ENCODE data around the gene SNAPC3.
A peak's percentile ranks its signal among the peaks of the same experiment; 100 is the strongest.

SNAPC3 gene

DNA sequence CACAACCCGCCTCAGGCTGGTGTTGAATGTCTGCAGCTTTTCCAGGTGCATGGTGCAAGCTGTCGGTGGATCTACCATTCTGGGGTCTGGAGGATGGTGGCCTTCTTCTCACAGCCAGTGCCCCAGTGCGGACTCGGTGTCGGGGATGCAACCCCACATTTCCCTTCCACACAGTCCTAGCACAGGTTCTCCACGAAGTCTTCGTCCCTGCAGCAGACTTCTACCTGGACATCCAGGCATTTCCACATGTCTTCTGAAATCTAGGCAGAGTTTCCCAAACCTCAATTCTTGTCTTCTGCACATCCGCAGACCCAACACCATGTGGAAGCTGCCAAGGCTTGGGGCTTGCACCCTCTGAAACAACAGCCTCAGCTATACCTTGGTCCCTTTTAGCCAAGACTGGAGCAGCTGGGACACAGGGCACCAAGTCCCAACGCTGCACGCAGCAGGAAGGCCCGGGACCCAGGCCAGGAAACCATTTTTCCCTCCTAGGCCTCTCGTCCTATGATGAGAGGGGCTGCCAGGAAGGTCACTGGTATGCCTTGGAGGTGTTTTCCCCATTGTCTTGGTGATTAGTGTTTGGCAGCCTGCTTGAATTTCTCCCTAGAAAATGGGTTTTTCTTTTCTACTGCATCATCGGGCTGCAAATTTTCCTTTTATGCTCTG, 69.9 kb downstream of the SNAPC3 start:
- DNase-seq (ENCODE audit: low spot score): no peak

DNA sequence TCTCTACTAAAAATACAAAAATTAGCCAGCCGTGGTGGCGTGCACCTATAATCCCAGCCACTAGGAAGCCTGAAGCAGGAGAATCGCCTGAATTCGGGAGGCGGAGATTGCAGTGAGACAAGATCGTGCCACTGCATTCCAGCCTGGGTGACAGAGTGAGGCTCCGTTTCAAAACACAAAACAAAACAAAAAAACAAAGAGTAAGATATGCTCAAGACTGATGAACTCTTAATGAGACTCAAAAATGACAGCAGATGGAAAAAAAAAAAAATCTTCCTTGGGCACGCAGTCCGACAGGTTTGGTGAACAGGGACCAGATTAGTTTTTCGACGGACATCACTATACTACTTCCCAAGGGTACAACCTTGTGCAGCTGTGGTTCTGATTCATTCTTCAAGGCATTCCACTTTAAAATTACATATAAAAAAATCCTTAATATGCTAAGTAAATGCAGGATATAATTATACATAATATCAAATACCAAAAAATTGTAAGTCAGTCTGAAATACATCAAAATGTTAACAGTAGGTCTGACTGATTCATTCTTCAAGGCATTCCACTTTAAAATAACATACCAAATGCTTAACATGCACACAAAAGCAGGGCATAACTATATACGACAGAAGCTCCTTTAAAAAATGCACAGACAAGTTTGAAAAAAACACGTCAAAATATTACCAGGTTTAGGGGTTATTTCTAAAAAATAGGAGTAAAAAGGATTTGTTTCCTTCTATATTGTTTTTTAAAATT, 75.7 kb downstream of the SNAPC3 start:
- no peak for DNase-seq (ENCODE audit: low spot score)

DNA sequence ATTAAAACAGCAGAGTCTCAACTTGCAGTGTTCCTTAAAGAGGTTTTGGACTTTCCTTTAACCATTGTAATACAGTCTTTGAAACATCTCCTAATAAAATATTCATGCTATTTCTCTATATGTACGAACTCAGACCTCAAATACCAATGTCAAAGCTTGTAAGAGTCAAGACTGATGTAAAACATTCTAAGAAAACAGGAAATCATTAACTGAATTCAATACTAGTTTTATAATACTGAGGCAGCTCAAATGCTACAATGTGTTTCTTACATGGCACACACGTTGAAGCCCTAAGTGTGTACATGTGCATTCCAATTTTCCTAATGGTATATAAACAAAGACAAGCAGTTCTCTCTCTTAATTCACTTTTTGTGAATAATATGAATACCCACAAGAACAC, 76.5 kb downstream of the SNAPC3 start:
- no peak for DNase-seq (ENCODE audit: low spot score)

DNA sequence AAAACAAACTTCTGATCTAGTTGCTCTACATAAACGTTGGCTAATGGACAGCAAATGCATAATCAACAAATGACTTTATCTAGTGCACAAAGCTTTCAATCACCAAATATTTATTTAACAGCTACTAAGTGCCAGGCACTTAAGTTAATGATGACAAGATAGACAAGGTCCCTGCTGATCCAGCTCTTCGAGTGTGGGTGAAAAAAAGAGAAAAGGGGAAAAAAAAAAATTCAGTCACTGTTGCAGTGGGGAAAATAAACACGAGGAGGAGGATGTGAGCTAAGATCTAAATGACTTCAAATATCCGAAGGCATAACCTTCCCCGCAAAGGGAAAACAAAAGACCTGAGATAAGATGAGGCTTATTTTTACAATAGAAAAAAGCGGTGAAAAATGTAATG, 78.5 kb downstream of the SNAPC3 start:
- DNase-seq (ENCODE audit: low spot score): no peak

DNA sequence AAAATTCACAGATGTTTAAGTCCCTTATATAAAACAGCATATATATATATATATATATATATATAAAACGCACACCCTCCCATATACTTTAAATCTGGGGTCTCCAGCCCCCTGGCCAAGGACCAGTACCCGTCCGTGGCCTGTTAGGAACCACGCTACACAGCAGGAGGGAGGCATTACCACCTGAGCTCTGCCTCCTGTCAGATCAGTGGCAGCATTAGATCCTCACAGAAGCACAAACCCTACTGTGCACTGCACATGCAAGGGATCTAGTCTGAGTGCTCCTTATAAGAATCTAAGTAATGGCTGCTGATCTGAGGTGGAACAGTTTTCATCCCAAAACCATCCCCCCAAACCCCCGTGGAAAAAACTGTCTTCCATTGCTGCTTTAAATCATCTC, 79.1 kb downstream of the SNAPC3 start:
- no peak for DNase-seq (ENCODE audit: low spot score)

DNA sequence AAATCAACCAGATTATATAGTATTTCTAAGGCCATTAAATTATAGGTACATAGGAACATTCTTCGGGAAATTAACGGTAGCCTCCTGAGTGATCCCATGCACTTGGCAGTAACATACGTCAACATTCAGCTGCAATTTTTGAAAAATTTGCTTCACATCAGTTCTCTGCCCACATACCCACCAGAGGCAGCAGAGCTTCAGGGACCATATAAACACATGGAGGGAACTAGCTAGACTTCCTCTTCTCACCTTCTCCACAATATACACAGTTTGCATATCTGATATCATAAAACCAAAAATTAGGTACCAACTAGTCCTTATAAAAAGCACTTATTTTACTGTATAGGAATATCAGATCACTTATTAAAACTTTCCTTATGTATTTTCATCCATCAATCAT, 83.2 kb downstream of the SNAPC3 start:
- no peak for DNase-seq (ENCODE audit: low spot score)

DNA sequence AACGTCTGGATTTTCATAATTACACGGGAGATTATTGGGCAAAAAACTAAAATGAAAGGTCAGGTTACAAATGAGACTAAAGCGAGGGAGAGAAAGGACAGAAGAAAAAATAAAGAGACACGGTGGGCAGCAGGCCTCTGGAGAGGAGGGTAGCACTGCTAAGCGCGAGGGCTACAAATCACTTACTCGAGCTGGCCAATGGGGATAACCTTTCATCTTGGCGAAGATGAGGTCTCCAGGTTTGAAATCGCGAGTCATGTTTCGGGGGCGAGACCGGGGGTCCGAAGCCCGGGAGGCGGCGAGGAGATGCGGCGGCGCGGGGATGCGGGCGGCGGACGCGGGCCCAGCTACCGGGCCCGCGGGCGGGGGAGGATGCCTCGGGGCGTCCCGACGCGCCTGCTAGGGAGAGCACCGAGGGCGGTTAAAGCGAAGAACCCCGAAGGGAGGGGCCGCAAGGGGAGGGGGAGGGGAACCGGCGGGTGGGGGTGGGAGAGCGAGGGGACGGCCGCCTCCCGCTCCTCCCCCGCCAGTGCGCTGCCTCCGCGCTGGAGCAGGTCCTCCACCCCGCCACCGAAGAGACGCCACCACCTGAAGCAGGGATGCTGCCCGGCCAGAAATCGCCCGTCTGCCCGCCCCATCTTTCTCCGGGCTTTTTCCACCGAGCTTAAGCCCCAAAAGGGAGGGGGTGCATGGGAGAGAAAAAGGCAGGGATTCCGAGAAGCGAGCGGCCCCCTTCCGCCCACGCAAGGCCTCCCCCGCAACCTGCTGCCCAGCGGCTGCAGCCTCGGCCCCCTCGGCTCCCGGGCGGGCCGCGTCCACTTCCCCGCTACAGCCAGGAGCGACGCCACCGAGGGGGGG, 87.5 kb downstream of the SNAPC3 start:
- DNase-seq (ENCODE audit: low spot score): peak; percentile 72

DNA sequence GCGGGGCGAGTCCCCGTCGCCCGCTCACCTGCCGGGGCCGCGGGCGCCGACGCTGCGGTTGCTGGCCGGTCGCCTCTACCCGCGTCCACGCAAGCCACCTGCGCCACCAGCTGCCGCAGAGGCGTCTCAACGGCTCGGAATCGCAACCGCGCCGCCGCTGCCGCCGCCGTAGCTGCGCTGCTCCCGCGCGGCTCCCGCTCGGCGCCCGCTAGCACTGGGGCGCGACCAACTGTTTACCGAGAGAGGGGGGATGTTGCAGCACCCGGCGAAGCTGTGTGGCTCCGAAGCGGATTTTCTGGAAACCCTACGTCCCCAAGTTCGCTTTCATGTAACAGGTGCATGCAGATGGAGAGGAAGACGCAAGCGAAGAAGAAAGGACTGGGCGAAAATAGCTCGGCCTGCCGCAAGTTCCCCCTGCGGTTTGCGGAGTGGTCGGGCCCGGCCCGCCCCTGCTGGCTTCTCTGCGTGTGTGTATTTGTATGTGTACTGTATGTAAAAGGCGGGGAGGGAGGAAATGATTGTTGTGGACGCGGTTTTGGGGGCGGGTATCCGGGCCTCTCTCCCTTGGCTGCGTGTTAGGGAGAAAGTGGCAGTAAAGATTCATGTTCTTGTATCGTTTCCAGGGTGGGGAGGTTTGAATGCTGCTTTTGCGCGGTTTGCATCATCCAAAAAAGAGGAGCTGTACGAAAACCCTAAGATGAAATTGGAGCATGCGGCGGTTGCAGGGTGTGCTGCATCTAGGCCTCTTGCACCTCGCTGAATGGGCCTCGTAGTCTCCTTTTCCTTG, 88.3 kb downstream of the SNAPC3 start, which contains the start of gene PSIP1:
Gene PSIP1 (minus strand): TSS at position 182 of the 787 bp plus-strand sequence. CDS start 782 bp downstream, outside the sequence.
- DNase-seq (ENCODE audit: low spot score): peak; percentile 95
